CD4-positive, alpha-beta T cell treated with Interleukin-21 for 1 hour (primary cell): ENCODE results near the gene ADGRG3.

Source experiments
- DNase-seq: peaks from one replicate; pipeline ENCODE4 v3.0.0-alpha.2; 2020

The ADGRG3 gene, protein sequence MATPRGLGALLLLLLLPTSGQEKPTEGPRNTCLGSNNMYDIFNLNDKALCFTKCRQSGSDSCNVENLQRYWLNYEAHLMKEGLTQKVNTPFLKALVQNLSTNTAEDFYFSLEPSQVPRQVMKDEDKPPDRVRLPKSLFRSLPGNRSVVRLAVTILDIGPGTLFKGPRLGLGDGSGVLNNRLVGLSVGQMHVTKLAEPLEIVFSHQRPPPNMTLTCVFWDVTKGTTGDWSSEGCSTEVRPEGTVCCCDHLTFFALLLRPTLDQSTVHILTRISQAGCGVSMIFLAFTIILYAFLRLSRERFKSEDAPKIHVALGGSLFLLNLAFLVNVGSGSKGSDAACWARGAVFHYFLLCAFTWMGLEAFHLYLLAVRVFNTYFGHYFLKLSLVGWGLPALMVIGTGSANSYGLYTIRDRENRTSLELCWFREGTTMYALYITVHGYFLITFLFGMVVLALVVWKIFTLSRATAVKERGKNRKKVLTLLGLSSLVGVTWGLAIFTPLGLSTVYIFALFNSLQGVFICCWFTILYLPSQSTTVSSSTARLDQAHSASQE

DNA sequence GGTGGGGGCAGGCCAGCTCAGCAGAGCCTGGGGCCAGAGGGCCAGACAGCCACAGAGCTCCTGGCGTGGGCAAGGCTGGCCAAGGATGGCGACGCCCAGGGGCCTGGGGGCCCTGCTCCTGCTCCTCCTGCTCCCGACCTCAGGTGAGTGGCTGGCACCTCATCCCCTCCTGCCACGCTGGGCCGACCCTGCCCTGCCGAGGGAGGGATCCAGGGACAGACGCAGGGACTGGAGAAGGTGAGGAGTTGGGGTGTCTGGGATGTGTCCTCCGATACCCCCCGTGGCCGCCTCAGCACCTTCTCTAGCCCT lies at the start of gene ADGRG3:
Gene ADGRG3 (plus strand): TSS at position 44 of the 309 bp plus-strand sequence. CDS start 42 bp downstream, at position 86.
- no peak for DNase-seq

DNA sequence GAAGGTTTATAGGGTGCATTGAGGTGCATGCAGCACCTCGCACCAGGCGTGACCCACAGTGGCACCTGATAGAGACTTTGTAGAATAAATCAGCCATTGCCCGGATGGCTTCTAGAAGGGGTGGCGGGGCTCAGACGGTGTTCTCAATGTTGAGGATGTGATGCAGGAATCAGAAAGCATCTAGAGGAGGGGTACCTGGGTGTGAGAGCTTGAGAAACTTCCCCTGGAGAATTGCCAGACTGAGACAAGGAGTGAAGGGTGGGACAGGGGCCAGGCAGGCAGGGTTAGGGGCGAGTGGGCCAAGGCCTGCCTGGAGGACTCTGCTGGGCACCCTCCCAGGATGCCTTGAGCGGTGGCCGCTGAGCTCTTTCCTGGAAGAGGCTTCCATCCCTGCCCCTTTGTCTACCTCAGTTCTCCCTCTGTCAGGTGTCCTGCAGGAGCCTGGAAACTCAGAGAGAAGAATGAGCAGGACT lies 48.9 kb upstream of the ADGRG3 start:
- DNase-seq: no peak

DNA sequence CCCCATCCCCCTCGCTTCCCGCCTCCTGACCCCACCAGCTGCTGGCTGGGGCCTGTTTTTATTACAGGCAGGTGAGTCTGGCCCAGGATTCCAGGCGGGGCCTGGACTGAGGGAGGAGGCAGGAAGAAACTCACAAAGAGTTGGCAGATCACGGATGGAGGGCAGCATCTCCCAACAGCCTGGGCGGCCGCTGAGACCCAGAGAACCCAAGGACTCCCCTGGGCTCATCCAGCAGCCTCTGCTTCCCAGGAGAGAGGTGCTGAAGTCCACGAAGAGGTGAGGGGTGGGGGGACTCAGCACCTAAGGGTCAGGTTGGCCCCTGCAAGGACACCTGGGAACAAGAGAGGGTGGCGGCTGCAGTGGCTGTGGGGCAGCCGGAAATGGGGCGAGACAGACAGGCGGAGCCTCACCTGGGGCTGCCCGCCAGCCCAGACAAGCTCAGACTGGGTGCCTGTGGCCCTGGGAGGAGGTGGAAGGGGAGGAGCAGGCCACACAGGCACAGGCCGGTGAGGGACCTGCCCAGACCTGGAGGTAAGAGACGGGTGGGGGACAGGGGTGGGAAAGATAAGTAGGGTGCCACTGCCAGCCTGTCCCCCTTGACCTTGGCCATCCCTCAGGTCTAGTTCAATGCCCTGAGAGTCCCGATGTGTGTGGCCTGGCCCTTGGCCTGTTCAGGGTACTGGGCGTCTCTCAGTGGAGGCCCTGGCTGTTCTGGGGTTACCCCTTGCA lies 48.3 kb upstream of the ADGRG3 start:
- no peak for DNase-seq

DNA sequence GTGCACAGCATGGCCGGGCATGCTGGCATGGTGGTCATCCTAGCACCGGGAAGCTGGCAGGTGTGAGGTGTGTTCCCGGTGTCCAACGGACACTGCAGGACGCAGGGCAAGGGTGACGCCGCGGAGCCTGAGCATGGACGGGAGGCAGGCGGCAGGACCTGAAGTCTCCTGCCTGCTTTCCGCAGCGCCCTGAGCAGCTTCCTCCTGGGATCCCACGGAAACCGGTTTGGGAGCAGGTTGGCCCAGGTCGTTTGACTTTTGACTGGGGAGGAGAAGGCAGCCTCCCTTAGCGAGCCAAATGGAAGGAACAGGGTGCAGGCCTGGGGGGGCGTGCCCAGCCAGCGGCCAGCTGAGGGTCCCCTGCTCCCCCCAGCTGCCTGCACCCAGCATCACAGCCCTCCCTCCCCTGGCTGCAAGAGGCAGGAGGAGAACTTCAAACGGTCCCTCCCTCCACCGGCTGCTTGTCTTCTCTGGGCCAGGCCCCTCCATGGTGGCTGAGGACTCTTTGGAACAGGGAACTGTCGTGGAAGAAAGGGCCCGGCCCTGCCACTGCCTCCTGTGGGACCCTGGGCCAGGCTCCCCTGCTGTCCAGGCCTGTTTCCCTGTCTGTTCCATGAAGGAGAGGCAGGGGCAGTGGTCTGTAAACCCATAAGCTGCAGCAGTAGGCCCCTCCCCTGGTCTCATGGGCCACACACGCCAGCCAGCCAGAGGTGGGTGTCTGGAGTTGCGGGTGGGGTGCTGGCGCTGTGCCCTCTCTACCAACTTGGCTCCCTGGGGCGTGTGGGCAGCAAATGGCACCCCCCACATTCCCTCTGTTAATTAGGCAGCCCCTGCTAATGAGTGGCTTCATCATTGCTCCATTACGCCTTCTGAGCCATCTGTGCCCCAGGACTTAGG lies 47.5 kb upstream of the ADGRG3 start:
- DNase-seq: no peak

DNA sequence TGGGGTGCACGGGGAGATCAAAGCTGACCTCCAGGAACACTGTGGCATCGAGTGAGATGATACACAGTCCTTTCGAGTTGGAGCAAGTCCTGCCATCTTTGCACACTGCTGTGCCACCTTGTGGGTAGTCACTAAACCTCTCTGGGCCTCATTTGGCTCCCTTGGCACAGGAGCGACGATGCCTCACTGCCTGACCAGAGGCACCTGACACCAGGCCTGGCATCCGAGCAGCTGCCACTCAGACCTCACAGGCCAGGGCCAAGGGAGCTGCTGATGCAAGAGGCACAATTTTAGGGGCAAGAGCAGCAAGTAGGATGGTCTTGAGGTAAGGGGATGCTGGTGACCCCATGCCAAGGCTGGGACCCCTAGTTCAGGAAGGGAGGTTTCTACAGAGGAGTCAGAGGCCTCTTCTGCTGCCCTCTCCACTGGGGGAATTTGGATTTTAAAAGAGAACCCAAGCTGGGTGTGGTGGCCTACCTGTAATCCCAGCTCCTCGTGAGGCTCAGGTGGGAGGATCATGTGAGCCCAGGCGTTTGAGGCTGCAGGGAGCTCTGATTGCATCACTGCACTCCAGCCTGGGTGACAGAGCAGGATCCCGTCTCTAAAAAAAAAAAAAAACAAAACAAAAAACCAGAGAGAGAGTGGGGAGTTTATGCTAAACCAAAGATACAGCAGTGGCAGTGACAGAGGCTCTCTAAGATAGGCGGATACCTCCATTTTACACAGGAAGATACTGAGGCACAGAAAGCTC lies 46.4 kb upstream of the ADGRG3 start:
- DNase-seq: no peak

DNA sequence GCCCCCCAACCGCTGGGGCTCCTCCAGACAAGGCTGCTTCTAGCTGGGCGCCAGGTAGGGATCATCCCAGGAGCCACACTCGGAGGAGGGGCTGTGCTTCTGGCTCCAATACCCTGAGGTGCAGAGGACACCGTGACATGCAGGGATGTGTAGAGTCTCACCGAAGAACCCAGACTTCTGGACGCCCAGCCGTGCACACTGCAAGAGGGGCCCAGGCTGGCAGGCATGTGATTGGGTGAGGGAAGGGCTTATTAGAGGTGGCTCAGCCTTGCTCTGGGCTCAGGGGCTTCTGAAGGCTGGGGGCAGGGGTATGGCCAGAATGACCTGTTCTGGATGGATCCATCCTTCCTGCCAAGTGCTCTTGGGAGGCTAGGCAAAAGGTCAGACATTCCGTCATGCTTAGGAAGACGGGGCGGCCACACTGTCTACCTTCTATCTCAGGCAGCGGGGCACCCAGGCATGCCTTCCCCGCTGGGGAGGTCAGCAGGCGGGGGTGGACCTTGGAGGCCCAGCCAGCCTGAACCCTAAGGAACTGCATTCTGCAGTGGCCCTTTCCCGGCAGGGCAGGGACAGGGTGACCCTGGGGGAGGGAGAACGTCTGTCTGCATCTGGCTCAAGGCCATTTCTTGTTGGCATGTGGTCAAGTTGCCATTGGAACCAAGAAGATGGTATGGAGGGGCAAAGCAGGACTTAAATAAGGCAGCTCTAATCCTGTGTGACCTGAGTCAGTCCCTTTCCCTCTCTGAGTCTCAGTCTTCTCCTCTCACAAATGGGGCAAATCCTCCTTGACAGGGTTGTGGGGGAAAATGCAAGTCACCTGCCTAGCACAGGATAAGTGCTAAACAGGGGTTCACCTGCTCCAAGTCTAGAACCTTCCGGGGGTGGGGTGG lies 45.5 kb upstream of the ADGRG3 start:
- DNase-seq: no peak

DNA sequence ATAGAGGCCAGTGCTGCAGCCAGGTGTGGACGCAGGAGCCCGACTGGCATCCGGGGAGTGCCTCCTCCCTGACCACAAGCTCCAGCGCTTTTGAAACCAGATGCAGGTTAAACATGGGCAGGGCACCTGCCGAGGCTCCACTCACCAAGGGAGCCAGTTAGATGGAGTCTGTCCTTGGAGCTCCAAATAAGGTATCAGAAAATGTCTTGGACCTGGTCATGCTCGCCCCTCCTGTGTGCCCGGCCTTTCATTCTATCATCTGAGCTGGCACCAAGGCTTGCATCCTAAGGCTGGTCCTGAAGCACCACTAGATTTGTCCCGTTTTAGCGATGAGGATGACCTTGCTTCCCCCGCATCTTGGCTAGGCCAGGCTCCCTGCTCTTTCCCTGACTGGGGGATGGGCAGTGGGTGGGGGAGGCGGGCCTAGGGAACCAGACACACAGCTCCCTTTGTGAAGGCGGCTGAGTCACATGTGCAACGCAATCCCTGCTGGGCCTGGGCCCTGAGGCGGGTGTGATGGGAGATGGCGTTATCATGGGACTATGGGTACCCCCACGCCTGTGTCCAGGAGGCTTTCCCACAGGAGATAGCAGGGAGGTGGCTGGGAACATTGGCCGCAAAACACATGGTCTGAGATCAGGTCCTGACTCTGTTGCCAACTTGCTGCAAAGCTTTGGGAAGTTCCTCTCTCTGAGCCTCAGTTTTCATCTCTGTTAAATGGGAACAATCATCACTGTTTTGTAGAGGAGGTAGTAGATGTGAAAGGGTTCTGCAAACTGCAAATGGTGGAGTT lies 44.7 kb upstream of the ADGRG3 start:
- DNase-seq: no peak

DNA sequence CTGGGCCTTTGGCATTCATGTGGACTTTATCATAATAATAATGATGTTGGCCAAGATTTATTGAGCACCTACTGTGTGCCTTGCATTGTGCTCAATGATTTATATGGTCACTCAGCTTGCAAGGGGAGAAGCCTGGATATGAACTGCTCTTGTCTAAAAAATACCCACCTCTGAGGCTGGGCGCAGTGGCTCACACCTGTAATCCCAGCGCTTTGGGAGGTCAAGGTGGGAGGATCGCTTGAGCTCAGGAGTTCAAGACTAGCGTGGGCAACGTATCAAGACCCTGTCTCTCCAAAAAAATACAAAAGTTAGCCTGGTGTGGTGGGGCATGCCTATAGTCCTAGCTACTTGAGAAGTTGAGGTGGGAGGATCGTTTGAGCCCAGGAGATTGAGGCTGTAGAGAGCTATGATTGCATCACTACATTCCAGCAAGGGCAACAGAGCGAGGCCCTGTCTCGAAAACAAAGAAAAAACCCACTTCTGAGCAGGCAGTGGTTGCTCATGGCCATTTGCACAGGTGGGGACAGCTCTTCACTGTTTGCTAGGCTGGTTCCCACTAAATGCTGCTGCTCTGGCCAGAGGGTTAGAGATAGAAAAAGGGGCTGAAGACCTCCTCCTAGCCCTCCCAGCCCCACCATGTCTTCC lies 43.9 kb upstream of the ADGRG3 start:
- DNase-seq: no peak

DNA sequence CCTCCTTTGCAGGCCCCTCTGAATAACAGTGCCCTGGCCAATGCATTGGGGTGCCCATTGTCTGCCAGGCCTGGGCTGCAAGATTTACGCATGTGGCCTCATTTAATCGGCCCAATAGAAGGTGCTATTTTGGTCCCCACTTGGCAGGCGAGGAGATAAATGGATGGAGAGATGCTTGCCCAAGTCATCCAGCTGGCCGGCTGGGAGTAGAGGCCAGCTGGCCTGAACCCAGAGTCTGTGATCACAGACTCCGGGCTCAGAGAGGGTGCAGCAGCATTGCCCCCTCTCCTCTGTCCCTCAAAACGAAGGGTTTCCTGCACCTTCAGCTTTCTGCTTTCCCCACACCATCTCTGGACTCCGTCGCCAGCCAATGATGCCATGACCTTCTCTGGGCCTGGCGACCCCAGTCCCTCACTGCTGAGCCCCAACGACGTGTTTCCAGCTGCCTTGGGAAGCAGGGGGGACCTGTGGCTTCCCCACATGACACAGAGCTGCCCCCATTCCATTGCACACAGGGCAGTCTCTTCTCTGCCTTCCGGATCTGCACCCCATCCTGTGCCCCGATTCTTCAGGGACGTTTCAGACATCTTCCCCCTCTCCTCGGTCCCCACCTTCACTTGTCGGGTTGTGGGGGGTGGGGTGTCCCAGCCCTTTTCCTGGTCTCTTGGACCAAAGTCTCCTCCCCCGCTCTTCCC lies 43.2 kb upstream of the ADGRG3 start:
- DNase-seq: no peak

DNA sequence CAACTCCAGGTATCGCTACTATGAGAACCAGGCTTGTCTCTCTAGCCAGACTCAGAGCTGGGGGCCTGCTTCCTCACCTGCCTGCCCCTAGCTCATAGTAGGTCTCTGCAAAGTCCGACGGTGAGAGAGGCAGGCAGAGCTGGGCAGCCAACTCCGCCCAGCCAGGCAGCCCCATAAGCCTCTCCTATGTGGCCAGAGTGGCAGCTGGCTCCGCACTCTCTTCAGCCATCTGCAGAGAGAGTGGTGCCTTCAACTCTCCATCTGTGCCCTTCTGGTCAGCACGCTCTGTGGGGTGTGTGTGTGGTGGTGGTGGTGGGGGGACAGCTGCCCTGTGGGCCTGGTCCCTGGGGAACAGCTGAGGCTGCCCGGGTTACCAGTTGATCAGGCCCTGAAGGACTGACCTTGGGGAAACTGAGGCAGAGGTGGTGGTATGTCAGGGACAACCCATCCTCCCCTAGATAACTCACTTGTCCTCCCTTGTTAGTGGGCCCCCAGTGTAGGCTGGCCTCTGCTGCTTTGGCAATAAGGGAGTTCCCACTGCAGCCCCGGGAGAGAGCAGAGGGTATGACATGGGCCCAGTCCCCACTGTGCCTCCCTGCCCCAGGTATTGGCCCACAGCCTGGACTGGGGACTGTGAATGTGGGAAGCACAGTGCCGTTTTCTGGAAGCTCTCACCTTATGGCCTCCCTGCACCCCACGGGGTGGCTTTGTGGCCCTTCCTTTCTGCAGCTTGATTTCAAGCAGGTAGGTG lies 41.5 kb upstream of the ADGRG3 start:
- DNase-seq: no peak

DNA sequence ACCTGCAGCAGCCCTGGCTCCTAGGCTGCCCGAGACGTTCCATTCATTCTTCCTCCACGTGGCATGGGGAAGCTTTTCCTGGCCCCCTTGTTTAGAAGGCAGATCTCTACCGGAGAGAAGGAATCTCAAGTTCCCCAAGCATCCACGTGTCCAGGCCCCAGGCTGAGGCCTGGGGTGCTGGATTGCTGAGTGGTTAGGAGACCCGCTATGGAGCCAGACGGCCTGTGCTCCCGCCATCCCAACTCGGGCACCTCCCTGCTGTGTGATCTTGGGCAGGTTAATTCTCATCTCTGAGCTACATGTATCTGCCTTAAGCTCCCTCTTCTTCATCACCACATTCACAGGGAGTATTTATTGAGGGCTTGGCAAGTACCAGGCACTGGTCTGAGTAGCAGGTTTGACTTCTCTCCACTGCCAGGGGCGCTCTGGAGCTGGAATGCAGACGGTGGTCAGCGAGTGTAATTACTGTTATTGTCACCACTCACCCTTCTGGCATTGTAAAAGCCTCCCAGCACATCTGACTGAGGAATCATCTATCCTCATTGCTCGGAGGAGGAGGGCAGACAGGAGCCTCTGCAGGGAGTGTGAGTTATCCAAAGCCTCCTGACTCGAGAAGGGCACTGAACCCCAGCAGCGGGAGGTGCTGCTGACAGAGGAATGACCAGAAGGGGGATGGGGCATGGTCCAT lies 40.8 kb upstream of the ADGRG3 start:
- no peak for DNase-seq

DNA sequence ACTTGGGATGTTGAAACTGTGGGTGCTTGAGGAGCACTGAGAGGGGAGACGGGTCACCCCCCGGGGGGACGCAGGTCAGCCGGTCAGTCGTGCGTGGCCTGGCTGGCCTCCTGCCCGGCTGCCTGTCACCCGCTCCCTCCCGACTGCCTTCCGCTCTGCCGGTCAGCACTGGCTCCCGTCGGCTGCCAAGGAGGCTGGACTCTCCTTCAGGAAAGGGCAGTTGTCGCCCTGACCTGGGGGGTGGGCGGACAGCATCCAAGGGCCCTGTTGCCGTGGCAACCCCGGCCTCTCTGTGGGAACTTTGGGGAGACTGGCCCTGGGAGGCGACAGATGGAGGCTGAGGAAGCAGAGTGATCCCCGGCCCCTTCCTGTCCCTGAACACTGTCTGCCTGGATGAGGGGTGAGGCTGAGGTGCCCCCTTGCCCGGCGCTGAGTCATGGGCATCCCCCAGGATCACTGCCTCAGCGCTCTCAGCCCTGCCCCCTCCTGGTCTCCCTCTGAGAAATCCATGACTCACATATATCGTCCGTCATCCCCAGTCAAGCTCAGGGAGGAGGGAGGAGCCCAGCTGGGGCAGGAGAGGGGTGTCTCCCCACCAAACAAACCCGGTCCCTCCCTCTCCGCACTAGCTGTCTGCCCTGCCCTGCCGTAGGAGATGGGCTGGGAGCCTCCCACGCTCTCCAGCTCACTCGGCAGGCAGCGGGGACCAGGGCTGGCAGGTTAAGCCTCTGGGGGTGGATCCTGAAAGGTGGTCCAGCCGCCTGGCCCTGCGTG lies 39.9 kb upstream of the ADGRG3 start, which contains the start of gene ADGRG1:
Gene ADGRG1 (plus strand): TSS at position 623 of the 774 bp plus-strand sequence. CDS start 21,658 bp downstream, outside the sequence.
- DNase-seq: peak; percentile 46

DNA sequence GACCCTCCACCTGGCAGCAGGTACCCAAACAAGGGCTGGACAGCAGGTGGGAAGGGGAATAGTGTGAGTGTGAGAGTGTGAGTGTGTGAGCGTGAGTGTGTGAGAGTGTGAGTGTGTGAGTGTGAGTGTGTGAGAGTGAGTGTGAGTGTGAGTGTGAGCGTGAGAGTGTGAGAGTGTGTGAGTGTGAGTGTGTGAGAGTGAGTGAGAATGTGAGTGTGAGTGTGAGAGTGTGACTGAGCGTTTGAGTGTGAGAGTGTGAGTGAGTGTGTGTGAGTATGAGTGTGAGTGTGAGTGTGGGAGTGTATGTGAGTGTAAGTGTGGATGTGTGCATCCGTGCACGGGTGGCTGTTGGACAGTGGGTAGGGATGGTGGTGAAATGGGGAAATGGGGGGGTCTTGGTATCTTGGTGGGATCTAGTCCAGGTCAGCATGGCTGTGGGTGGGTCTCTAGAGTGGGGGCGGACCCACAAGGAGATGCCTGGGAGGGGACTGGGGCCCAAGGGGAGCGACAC lies 39.3 kb upstream of the ADGRG3 start:
- no peak for DNase-seq

DNA sequence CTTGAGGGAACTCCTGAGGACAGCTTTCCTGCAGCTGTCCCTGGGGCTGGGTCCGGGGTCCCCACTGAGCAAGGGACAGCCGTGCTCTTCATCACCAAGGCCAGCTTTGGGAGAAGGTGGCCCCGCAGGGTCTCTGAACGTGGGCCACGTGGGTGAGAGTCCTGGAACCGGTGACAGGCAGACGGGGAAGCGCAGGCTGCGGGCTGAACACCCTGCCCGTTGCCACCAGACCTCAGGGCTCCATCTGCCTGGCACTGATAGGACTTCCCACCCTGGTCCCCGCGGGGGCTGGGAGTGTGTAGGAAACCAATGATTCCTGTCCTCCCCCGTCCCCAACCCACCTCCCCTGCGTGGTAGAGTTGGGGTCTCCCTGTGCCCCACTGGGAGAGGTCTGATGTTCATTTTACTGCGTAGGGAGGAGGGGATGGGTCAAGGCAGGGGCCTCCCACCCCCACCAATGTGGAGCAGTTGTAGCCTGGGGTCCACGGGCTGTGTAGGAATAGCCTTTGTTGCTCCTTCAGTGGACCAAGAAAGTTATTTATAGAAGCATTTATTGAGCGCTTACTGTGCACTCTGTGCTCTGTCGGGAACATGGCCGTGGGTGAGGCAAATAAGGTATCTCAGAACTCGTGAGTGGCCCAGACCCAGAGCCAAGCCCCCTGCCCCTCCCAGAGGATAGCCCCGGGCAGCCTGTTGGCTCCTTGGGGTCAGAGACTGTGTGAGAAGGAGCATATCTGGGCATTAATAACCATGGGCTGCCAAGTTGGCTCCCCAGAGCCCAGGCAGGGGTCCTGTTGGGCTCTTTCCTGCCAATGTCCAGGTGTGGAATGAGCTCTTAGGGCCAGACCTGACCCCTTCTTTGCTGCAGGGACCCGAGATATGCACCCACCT lies 38.3 kb upstream of the ADGRG3 start:
- no peak for DNase-seq

DNA sequence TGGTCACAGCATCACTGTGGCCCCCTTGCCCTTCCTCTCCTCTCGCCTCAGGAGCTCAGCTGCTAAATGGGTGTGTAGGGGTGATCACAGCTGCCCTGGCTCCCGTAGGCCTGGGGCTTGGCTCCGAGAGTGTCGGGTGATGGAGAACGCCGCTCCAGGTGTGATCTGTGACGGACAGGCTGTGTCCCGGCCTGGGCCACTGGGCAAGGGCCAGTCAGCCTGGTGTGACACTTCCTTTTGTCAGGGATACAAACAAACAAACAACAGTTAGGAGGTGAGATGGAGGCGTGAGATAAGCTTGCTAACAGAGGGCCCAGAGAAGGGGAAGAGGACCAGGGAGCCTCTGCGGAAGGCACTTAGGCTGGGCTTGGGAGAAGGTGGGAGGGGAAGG lies 37.7 kb upstream of the ADGRG3 start:
- no peak for DNase-seq
